ENCODE measurements around the gene MEF2C.

MEF2C gene

GRCh38 chr5:88671106-88671504, 211.9 kb downstream of the MEF2C start:
- TF ChIP-seq CTCF (conservative IDR thresholded peaks at IDR 0.05; ENCODE audit: low read depth): no peak
- no peak overlapping the region for H3K27ac ChIP-seq
- ChIA-PET CTCF (no interaction called here), POLR2A (ENCODE audit: low non-redundant PET) (no interaction called here)
- no peak for DNase-seq (ENCODE audit: low spot score)

DNA sequence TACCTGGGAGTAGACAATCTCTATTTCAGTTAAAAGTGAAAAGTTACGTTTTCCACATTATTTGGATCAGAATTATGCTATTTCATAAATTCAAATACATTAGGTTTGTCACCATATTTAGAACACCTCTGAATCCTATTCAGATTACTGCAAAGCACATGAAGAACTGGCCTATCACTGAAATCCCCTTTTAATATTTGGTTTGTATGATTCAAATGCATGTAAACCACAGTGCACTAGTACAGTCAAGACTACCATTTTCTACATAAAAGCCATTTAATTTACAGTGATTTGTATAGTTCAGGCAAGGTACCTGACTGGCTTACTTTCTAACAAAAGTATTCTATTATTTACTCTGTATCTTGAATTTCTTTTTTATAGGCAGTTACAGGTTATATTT, 212.5 kb downstream of the MEF2C start:
- no peak for TF ChIP-seq CTCF (conservative IDR thresholded peaks at IDR 0.05; ENCODE audit: low read depth)
- ChIA-PET CTCF (no interaction called here), POLR2A (ENCODE audit: low non-redundant PET) (no interaction called here)

DNA sequence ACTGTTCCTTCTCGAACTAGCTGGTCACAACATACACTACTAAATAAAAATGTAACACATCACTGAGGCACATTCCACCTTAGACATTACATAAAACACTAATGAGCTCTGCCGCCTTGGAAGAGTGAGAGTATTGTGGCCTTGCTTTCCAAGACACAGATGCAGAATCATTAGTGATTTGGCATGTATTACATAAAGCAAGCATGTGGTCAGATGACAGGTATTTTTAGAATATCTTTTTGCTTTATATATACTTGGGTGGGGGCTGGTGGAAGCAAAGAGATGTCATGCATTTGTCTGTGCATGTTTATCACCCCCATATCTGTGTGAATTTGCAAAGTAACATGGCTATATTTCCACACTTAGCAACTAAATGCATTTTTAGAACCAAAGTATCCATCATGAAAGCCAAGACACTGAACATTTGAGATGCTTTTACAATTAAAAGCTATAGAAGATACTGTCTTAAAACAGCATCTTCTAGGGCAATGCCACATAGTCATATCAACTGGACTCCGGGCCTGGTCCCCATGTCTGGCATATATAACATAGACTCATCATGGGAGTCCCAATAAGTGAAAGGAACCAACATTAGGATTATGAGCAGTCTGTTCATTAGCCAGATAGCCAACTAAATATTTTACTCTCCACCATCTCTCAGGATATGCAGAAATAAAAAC, 213.5 kb downstream of the MEF2C start:
- no peak for DNase-seq (ENCODE audit: low spot score)
- no peak for TF ChIP-seq CTCF (conservative IDR thresholded peaks at IDR 0.05; ENCODE audit: low read depth)
- ChIA-PET CTCF (interaction anchor here (0.6 kb wide), 2 partner anchors 127 to 321 kb away, joined by 3 to 7 read pairs; no protein-coding TSS in a partner anchor), POLR2A (ENCODE audit: low non-redundant PET) (no interaction called here)
- no peak overlapping the region for H3K27ac ChIP-seq

More for the DNA sequence above, 212.5 kb downstream of the MEF2C start:
- no peak overlapping the region for H3K27ac ChIP-seq
- no peak for DNase-seq (ENCODE audit: low spot score)

DNA sequence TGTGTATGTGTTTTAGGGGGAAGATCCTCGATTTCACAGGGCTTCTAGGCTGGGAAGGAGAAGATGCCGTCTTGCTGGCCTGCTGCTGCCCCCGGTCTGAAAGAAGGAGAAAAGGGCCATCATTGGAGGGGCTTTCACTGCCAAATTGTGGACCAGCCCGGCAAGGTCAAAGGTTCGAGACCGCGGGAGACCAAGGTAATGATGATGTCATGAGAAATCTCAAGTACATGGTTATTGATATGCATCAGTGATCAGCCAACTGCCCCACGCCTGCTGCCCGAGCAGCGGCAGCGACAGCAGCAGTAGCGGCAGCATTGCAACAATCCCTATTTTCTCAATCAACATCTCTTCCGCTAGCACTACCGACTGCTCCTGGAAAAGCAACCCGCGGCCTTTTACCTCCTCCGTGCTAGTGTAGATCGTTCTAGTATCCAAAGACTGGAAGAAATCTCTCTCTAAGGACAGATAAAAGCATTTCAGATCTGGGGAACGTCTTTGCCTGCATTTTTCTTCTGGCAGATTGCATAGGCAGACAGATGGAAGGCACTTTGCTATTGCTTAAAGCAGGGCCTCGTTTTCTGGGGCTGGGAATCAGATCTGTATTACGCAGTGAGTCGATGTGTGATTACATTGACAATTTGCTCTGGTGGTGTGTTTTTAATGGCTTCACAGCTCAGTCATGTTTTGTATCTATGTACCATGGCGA, 215.3 kb downstream of the MEF2C start:
- POLR2A ChIA-PET (ENCODE audit: low non-redundant PET): no interaction called here

More for the DNA sequence above, 215.3 kb downstream of the MEF2C start:
- H3K27ac ChIP-seq: no peak overlapping the region
- TF ChIP-seq CTCF (conservative IDR thresholded peaks at IDR 0.05; ENCODE audit: low read depth): no peak
- CTCF ChIA-PET: interaction anchor here (1.2 kb wide), 1 partner anchor 23 kb away, joined by 8 read pairs; no protein-coding TSS in a partner anchor
- no peak for DNase-seq (ENCODE audit: low spot score)

Data from RWPE1 (cell line).